Gastrocnemius medialis (tissue), 4 donors: ENCODE data around the gene CYP4V2.

ENCODE experiments used
- POLR2A ChIP-seq, 2 donors: fragments of 450-650 bp; IDR thresholded peaks; one replicate each; pipeline ENCODE4 v1.6.1; 2017; ENCODE audit warnings: antibody characterized with exemption in 2 of 2, mild to moderate bottlenecking in 2 of 2, moderate library complexity in 2 of 2
- TF ChIP-seq, protein P1 (sequence below), 5 experiments: fragments of 450-650 bp in 3 of 5; fragments of 200-600 bp in 2 of 5; sonication (generic) in 2 of 5; IDR thresholded peaks in 4 of 5; conservative IDR thresholded peaks in 1 of 5; 1 replicate in 4 of 5; 2 replicates in 1 of 5; pipeline ENCODE4 v1.5.1; 2016 to 2019; ENCODE audit warnings: antibody characterized with exemption in 5 of 5, mild to moderate bottlenecking in 3 of 5, moderate library complexity in 3 of 5

DNA sequence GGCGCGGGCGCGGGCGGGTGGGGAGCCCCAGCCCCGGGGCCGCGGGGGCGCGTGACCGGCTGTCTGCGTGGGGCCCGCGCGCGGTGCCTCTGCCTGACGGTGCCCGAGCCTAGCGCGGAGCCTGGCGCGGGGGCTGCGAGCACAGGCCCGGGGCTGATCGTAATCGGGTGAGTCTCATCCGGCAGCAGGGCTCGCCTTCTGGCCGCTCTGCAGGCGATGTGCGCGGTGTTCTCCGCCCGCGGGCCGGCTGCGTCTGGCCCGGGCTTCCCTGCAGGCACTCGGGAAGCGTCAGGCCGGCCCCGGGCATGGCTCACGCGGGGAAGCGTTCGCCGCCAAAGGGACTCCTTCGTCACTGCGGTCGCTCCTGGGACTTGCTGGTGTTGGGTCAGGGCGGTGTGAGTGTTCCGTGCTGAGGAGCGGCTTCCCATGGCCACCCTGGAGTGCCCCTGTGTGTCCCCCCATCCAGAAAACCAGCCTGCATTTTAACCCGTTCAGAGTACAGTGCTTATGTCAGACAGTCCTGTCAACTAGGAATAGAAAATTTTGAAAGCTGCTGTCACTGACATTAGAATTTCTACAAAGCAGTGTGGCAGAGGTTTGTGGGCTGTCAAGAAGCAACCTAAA, 46.3 kb upstream of the CYP4V2 start:
- TF ChIP-seq, protein P1, sequence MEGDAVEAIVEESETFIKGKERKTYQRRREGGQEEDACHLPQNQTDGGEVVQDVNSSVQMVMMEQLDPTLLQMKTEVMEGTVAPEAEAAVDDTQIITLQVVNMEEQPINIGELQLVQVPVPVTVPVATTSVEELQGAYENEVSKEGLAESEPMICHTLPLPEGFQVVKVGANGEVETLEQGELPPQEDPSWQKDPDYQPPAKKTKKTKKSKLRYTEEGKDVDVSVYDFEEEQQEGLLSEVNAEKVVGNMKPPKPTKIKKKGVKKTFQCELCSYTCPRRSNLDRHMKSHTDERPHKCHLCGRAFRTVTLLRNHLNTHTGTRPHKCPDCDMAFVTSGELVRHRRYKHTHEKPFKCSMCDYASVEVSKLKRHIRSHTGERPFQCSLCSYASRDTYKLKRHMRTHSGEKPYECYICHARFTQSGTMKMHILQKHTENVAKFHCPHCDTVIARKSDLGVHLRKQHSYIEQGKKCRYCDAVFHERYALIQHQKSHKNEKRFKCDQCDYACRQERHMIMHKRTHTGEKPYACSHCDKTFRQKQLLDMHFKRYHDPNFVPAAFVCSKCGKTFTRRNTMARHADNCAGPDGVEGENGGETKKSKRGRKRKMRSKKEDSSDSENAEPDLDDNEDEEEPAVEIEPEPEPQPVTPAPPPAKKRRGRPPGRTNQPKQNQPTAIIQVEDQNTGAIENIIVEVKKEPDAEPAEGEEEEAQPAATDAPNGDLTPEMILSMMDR (IDR thresholded peaks at IDR 0.05 in 4 of 5, conservative IDR thresholded peaks at IDR 0.05 in 1 of 5), result no peak
- no peak for TF ChIP-seq POLR2A (IDR thresholded peaks at IDR 0.05)
